ENCODE results near the gene DDIT3. TPM values are rescaled to one million over a fixed set of nuclear protein-coding genes. Genes with fewer than 3 reads are reported as not detected.

Gene DDIT3
- total and polyA plus RNA-seq, 2 of the 13 experiments (the other 11 are each of a cell fraction or from before 2014, with no cell fraction given) = 27.5 to 48.7 TPM

GRCh38 chr12:57469296-57470164, 50.8 kb downstream of the DDIT3 start (continued):
- TF ChIP-seq ZNF460 (CRISPR knock-in tag; IDR thresholded peaks at IDR 0.05; ENCODE audit: borderline replicate concordance) = peak; percentile 55; the same call in 1 of the 2 replicates

- H3K4me1 ChIP-seq (ENCODE audit: insufficient read depth, low read length) = peaks cover 35% of the 10 kb centered on the region
- ChIA-PET POLR2A (no interaction called here), CTCF (ENCODE audit: low intra/inter-chr PET ratio, low total read pairs) (no interaction called here)
- no peaks in the 10 kb centered on the region for H4K20me1 ChIP-seq (ENCODE audit: insufficient read depth, low read length)
- BruUV-seq (replicated peaks) = no TSS peak
- in situ Hi-C loops (cut with HindIII; ENCODE audit: extremely low pct_ligation_motif_present, low pct_unique_long_range_greater_than_20kb) (no loop called here), intact Hi-C loops (cut with micrococcal nuclease; ENCODE audit: unreplicated experiment) (no loop called here)
- FAIRE-seq = no peak
- no peak overlapping the region for H3K4me2 ChIP-seq (ENCODE audit: low read depth, low read length)
- no peaks in the 10 kb centered on the region for H3K79me2 ChIP-seq (ENCODE audit: insufficient read depth, low read length)
- H3K9me3 ChIP-seq (ENCODE audit: low read length) = no peaks in the 10 kb centered on the region
- no peak for ATAC-seq
- H3K9ac ChIP-seq (ENCODE audit: insufficient read depth, low read depth, low read length) = no peak overlapping the region
- H3K36me3 ChIP-seq (replicated peaks in 1 of 2; ENCODE audit: control insufficient read depth in 1 of 2, insufficient read depth in 2 of 2, low read length in 2 of 2) = no peaks in the 10 kb centered on the region
- H3K4me3 ChIP-seq (replicated peaks in 1 of 3; ENCODE audit: insufficient read depth in 1 of 3, low read depth in 2 of 3, low read length in 3 of 3) = no peak overlapping the region
- TF ChIP-seq NFIC (IDR thresholded peaks at IDR 0.05; ENCODE audit: low read length) (no peak), ZNF101 (CRISPR knock-in tag; IDR thresholded peaks at IDR 0.05; ENCODE audit: borderline replicate concordance, low read depth) (no peak), YEATS4 (CRISPR knock-in tag; IDR thresholded peaks at IDR 0.05; ENCODE audit: borderline replicate concordance) (no peak), ATF7-NPFF (CRISPR knock-in tag; IDR thresholded peaks at IDR 0.05; ENCODE audit: low read depth) (no peak), DNMT1 (CRISPR knock-in tag; IDR thresholded peaks at IDR 0.05) (no peak), ZNF281 (CRISPR knock-in tag; IDR thresholded peaks at IDR 0.05; ENCODE audit: borderline replicate concordance) (no peak), ZNF567 (CRISPR knock-in tag; IDR thresholded peaks at IDR 0.05; ENCODE audit: borderline replicate concordance) (no peak), GLMP (CRISPR knock-in tag; IDR thresholded peaks at IDR 0.05; ENCODE audit: borderline replicate concordance) (no peak)
- 50% methylated on average over 11 of the region's 11 CpGs for WGBS (ENCODE audit: low lambda C conversion rate)
- no peak for DNase-seq (ENCODE audit: low spot score)
- no peak overlapping the region for H2AFZ ChIP-seq (ENCODE audit: low read length)
- peaks cover 0 to 48% of the 10 kb centered on the region in 2 experiments; a peak in 3 of 5 replicates for H3K27me3 ChIP-seq (ENCODE audit: control insufficient read depth in 1 of 2, insufficient read depth in 2 of 2, low read length in 2 of 2)
- H3K27ac ChIP-seq (ENCODE audit: extremely low read length, insufficient read depth, low read length) = no peak overlapping the region
Observed at GRCh38 chr12:57467915-57468314, 52.4 kb downstream of the DDIT3 start.

Data from HepG2 (cell line).